Spleen (tissue), 7 donors: Measurements from ENCODE around the gene QPRT.
A peak's percentile ranks its signal among the peaks of the same experiment; 100 is the strongest.

ENCODE experiments used
- CTCF ChIP-seq, 11 experiments: fragments of 200-600 bp in 7 of 11; fragments of 450-650 bp in 4 of 11; sonication (generic) in 4 of 11; IDR thresholded peaks in 8 of 11; conservative IDR thresholded peaks in 3 of 11; 1 replicate in 7 of 11; 2 replicates in 4 of 11; pipeline versions ENCODE4 v1.4.0 to v1.8.0; 2016 to 2021; ENCODE audit warnings: antibody characterized with exemption in 11 of 11, inconsistent platforms in 4 of 11, mild to moderate bottlenecking in 1 of 11
- POLR2A ChIP-seq, 3 donors: fragments of 450-650 bp; IDR thresholded peaks; one replicate each; pipeline ENCODE4 v1.5.1; 2017; ENCODE audit warnings: antibody characterized with exemption in 3 of 3, mild to moderate bottlenecking in 1 of 3
- donor health status: DM: no; HTN: no; CAD: no; lungs with moderate emphysema.
- donor health status: DM: no; HTN: no; CAD: no.
- donor health status: DM: no; HTN: no; CAD: no.

GRCh38 chr16:29729116-29729521 lies 50.1 kb downstream of the QPRT start:
- TF ChIP-seq CTCF (IDR thresholded peaks at IDR 0.05 in 8 of 11, conservative IDR thresholded peaks at IDR 0.05 in 3 of 11) (peak in 8 of 11 experiments; percentile 19 to 56 (median 40)), POLR2A (IDR thresholded peaks at IDR 0.05) (no peak)
